ENCODE results near the gene NNT. TPM values are rescaled to one million over a fixed set of nuclear protein-coding genes. Genes with fewer than 3 reads are reported as not detected.
"Not testable (repeated sequence)": the region's sequence is repeated elsewhere in the genome, so short reads cannot be mapped to it uniquely, and the experiment has no call there.

Gene NNT
- polyA plus RNA-seq, 1 donor (not counting 4 experiments of a cell fraction or from before 2014, with no cell fraction given): 23.3 TPM

DNA sequence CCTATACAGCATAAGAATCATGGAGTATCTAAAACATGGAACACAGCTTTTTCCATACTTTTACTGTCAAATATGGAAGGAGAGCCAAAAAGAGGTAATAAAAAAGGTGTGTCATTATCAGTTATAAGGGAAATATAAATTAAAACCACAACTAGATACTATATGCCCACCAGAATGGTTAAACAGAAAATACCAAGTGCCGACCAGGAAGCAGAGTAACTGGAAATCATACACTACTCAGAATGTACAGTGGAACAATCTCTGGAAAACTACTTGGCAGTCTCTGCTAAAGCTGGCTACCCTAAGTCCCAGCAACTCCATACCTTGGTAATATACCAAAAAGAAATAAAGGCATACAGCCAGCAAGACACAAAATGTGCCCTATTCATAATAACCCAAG lies 48.5 kb upstream of the NNT start:
- peak overlapping the region; percentile 4 to 98 (median 25) for H3K4me3 ChIP-seq (ENCODE audit: control insufficient read depth in 2 of 3, extremely low read depth in 1 of 3, insufficient read depth in 2 of 3, low read depth in 1 of 3, low read length in 3 of 3)
- TF ChIP-seq, protein P1, sequence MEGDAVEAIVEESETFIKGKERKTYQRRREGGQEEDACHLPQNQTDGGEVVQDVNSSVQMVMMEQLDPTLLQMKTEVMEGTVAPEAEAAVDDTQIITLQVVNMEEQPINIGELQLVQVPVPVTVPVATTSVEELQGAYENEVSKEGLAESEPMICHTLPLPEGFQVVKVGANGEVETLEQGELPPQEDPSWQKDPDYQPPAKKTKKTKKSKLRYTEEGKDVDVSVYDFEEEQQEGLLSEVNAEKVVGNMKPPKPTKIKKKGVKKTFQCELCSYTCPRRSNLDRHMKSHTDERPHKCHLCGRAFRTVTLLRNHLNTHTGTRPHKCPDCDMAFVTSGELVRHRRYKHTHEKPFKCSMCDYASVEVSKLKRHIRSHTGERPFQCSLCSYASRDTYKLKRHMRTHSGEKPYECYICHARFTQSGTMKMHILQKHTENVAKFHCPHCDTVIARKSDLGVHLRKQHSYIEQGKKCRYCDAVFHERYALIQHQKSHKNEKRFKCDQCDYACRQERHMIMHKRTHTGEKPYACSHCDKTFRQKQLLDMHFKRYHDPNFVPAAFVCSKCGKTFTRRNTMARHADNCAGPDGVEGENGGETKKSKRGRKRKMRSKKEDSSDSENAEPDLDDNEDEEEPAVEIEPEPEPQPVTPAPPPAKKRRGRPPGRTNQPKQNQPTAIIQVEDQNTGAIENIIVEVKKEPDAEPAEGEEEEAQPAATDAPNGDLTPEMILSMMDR (optimal IDR thresholded peaks at IDR 0.05 in 1 of 3, IDR thresholded peaks at IDR 0.05 in 1 of 3, conservative IDR thresholded peaks at IDR 0.05 in 1 of 3; ENCODE audit: extremely low read depth in 1 of 3, insufficient read depth in 2 of 3, low read length in 3 of 3): no peak
- no peak for TF ChIP-seq EZH2 (IDR thresholded peaks at IDR 0.05; ENCODE audit: low read length)
- DNase-seq (ENCODE audit: low read depth, low spot score) (no peak), FAIRE-seq (no peak)
- H3K79me2 ChIP-seq (ENCODE audit: control insufficient read depth, insufficient read depth, low read length): peaks cover 65% of the 10 kb centered on the region
- H3K36me3 ChIP-seq (ENCODE audit: control insufficient read depth in 2 of 2, extremely low read depth in 1 of 2, insufficient read depth in 2 of 2, low read length in 2 of 2): peaks cover 0 to 20% of the 10 kb centered on the region in 2 experiments
- dilution Hi-C loops (cut with MboI; ENCODE audit: extremely low pct_ligation_motif_present, low sequenced_read_pairs): no loop called here
- no peak overlapping the region for H3K9ac ChIP-seq (ENCODE audit: control insufficient read depth, extremely low read depth, insufficient read depth, low read length)
- H3K27me3 ChIP-seq (ENCODE audit: control insufficient read depth, extremely low read depth, insufficient read depth, low read length): no peaks in the 10 kb centered on the region
- no peaks in the 10 kb centered on the region for H4K20me1 ChIP-seq (ENCODE audit: control insufficient read depth, extremely low read depth, insufficient read depth, low read length)
- H2AFZ ChIP-seq (ENCODE audit: control insufficient read depth, low read length): no peak overlapping the region
- H3K4me1 ChIP-seq (ENCODE audit: control insufficient read depth, extremely low read depth, insufficient read depth, low read length): peaks cover 20% of the 10 kb centered on the region
- H3K4me2 ChIP-seq (ENCODE audit: control insufficient read depth, extremely low read depth, insufficient read depth, low read depth, low read length): peak overlapping the region; percentile 90
- no peak overlapping the region for H3K27ac ChIP-seq (ENCODE audit: control insufficient read depth, insufficient read depth, low read length)
- H3K9me1 ChIP-seq (ENCODE audit: control insufficient read depth, extremely low read depth, insufficient read depth, low read length): no peaks in the 10 kb centered on the region
- no peaks in the 10 kb centered on the region for H3K9me3 ChIP-seq (ENCODE audit: control insufficient read depth, low read depth, low read length)

DNA sequence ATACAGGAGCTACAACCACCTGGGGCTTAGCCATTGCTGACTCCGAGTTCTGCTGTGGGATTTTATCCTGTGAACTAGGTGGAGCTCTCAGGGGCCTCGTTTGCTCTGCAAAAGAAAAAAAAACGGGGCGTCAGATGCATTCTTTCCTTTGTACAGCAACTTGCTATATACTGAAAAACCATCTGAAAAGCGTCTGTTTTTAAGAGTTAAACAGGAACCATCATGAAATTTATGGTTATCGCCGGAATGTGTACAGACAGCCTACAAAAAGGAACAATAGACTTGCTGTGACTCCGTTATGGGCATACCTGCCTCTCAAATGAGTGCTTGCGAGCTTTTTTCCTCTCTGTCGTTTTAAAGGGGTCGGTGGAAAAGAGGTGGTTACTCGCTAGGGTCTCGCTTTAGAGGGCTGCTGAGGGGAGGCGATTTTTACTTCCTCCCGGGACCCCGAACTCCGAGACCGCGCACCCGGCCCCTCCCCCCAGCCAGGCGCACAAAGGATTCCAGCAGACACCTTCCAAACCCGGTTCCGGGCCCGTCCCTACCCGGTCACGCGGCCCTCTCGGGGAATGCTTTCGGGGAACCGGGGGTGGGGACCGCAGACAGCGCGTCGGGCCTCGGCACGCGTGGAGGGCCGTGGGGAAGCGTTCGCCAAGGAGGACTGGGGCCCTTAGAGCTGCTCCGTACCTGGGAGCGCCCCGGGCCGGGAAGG lies 46.9 kb upstream of the NNT start:
- Histone ChIP-seq H3K36me3 (ENCODE audit: control insufficient read depth in 2 of 2, extremely low read depth in 1 of 2, insufficient read depth in 2 of 2, low read length in 2 of 2) (peaks cover 0 to 20% of the 10 kb centered on the region in 2 experiments), H3K27me3 (ENCODE audit: control insufficient read depth, extremely low read depth, insufficient read depth, low read length) (no peaks in the 10 kb centered on the region), H3K4me1 (ENCODE audit: control insufficient read depth, extremely low read depth, insufficient read depth, low read length) (peaks cover 20% of the 10 kb centered on the region), H4K20me1 (ENCODE audit: control insufficient read depth, extremely low read depth, insufficient read depth, low read length) (no peaks in the 10 kb centered on the region), H3K4me2 (ENCODE audit: control insufficient read depth, extremely low read depth, insufficient read depth, low read depth, low read length) (peak overlapping the region; percentile 90), H2AFZ (ENCODE audit: control insufficient read depth, low read length) (peak overlapping the region; percentile 70), H3K4me3 (ENCODE audit: control insufficient read depth in 2 of 3, extremely low read depth in 1 of 3, insufficient read depth in 2 of 3, low read depth in 1 of 3, low read length in 3 of 3) (peak overlapping the region; percentile 78 to 98 (median 97)), H3K79me2 (ENCODE audit: control insufficient read depth, insufficient read depth, low read length) (peaks cover 53% of the 10 kb centered on the region), H3K27ac (ENCODE audit: control insufficient read depth, insufficient read depth, low read length) (peak overlapping the region; percentile 86), H3K9me1 (ENCODE audit: control insufficient read depth, extremely low read depth, insufficient read depth, low read length) (no peaks in the 10 kb centered on the region), H3K9ac (ENCODE audit: control insufficient read depth, extremely low read depth, insufficient read depth, low read length) (peak overlapping the region; percentile 92), H3K9me3 (ENCODE audit: control insufficient read depth, low read depth, low read length) (no peaks in the 10 kb centered on the region)
- dilution Hi-C loops (cut with MboI; ENCODE audit: extremely low pct_ligation_motif_present, low sequenced_read_pairs): no loop called here
- no peak for DNase-seq (ENCODE audit: low read depth, low spot score)
- TF ChIP-seq EZH2 (IDR thresholded peaks at IDR 0.05; ENCODE audit: low read length): no peak
- TF ChIP-seq, protein P1 (optimal IDR thresholded peaks at IDR 0.05 in 1 of 3, IDR thresholded peaks at IDR 0.05 in 1 of 3, conservative IDR thresholded peaks at IDR 0.05 in 1 of 3; ENCODE audit: extremely low read depth in 1 of 3, insufficient read depth in 2 of 3, low read length in 3 of 3): no peak
- FAIRE-seq: no peak

DNA sequence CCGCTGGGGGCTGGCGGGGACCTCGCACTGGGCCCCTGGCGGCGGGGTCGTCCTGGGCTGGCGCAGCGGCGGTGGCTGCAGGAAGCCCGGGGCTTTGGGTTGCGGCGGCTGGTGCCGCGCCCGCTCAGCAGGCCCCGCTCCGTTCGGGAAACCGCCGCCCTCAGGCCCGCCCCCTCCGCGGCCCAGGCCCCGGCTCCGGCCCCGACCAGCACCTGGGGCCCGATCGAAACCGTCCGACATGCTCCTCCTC lies 46.4 kb upstream of the NNT start:
- FAIRE-seq; H2AFZ ChIP-seq (ENCODE audit: control insufficient read depth, low read length); H3K27me3 ChIP-seq (ENCODE audit: control insufficient read depth, extremely low read depth, insufficient read depth, low read length); DNase-seq (ENCODE audit: low read depth, low spot score); dilution Hi-C loops (cut with MboI; ENCODE audit: extremely low pct_ligation_motif_present, low sequenced_read_pairs); H3K9me1 ChIP-seq (ENCODE audit: control insufficient read depth, extremely low read depth, insufficient read depth, low read length); H4K20me1 ChIP-seq (ENCODE audit: control insufficient read depth, extremely low read depth, insufficient read depth, low read length); H3K4me2 ChIP-seq (ENCODE audit: control insufficient read depth, extremely low read depth, insufficient read depth, low read depth, low read length); H3K9me3 ChIP-seq (ENCODE audit: control insufficient read depth, low read depth, low read length): not testable (repeated sequence)
- peaks cover 20% of the 10 kb centered on the region for H3K4me1 ChIP-seq (ENCODE audit: control insufficient read depth, extremely low read depth, insufficient read depth, low read length)
- H3K4me3 ChIP-seq (ENCODE audit: control insufficient read depth in 2 of 3, extremely low read depth in 1 of 3, insufficient read depth in 2 of 3, low read depth in 1 of 3, low read length in 3 of 3): peak overlapping the region; percentile 78 to 98 (median 97)
- H3K27ac ChIP-seq (ENCODE audit: control insufficient read depth, insufficient read depth, low read length): peak overlapping the region; percentile 86
- peaks cover 0 to 20% of the 10 kb centered on the region in 2 experiments for H3K36me3 ChIP-seq (ENCODE audit: control insufficient read depth in 2 of 2, extremely low read depth in 1 of 2, insufficient read depth in 2 of 2, low read length in 2 of 2)
- H3K9ac ChIP-seq (ENCODE audit: control insufficient read depth, extremely low read depth, insufficient read depth, low read length): peak overlapping the region; percentile 92
- H3K79me2 ChIP-seq (ENCODE audit: control insufficient read depth, insufficient read depth, low read length): peaks cover 49% of the 10 kb centered on the region

Measured in keratinocyte (primary cell).